ENCODE data around the gene SMKR1.

DNA sequence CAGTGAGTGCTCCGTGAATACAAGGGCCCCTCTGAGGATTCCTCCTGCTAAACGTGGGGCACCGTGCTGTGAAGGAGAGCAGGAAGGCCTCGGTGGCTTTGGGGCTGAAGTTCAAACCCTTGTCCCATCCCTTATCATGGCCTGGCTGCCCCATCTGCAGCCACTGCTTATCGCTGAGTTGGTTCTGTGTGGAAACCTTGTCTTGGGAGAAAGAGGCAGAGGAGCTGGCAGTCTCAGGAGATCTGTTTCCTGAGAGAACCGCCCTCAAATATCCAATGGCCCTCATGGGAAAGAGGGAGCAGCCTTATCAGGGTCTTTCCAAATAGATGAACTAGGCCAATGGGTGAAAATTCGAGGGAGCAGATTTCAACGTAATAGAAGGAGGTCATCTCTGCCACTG, 57.2 kb downstream of the SMKR1 start:
- no peak for TF ChIP-seq POLR2A (IDR thresholded peaks at IDR 0.05; ENCODE audit: low read depth, low read length)
- no peak for TF ChIP-seq POLR2AphosphoS5 (IDR thresholded peaks at IDR 0.05; ENCODE audit: low read depth, low read length)
- no peak for TF ChIP-seq TAF1 (IDR thresholded peaks at IDR 0.05; ENCODE audit: borderline replicate concordance, low read depth, low read length)

Measured in GM12892 (cell line).